Activated CD4-positive, alpha-beta T cell treated with anti-CD3 and anti-CD28 coated beads, Interleukin-10, Interleukin-2, amounts not matched to agents 100 ng/mL and 50 ng/mL, durations not matched to agents 16 hours and 8 hours (primary cell): ENCODE measurements around the gene CIAPIN1.

ENCODE experiments used
- DNase-seq: peaks from one replicate; pipeline ENCODE4 v3.0.0-alpha.2; 2020

The CIAPIN1 gene

GRCh38 chr16:57447186-57447962 is at the start of gene CIAPIN1, which contains the start of gene COQ9:
TSS of gene CIAPIN1 (minus strand) at chr16:57447385. CDS start at chr16:57440928, 6,457 bp downstream.
TSS of gene COQ9 (plus strand) at chr16:57447479. CDS start at chr16:57447506, 27 bp downstream.
- DNase-seq = peak; percentile 97

DNA sequence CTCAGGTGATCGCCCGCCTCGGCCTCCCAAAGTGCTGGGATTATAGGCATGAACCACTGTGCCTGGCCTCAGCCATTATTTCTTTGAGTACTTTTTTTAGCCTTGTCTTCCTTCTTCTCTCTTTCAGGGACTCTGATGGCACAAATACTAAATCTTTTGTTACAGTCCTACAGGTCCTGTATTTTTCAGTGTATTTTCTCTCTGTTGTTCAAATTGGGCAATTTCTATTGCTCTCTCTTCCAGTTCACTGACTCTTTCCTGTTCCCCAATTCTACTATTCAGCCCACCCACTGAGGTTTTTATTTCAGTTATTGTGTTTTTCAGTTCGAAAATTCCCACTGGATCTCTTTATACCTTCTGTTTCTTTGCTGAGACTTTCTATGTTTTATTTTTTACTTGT is 46.6 kb upstream of the CIAPIN1 start:
- no peak for DNase-seq

GRCh38 chr16:57489229-57489628 is 42.0 kb upstream of the CIAPIN1 start:
- no peak for DNase-seq

DNA sequence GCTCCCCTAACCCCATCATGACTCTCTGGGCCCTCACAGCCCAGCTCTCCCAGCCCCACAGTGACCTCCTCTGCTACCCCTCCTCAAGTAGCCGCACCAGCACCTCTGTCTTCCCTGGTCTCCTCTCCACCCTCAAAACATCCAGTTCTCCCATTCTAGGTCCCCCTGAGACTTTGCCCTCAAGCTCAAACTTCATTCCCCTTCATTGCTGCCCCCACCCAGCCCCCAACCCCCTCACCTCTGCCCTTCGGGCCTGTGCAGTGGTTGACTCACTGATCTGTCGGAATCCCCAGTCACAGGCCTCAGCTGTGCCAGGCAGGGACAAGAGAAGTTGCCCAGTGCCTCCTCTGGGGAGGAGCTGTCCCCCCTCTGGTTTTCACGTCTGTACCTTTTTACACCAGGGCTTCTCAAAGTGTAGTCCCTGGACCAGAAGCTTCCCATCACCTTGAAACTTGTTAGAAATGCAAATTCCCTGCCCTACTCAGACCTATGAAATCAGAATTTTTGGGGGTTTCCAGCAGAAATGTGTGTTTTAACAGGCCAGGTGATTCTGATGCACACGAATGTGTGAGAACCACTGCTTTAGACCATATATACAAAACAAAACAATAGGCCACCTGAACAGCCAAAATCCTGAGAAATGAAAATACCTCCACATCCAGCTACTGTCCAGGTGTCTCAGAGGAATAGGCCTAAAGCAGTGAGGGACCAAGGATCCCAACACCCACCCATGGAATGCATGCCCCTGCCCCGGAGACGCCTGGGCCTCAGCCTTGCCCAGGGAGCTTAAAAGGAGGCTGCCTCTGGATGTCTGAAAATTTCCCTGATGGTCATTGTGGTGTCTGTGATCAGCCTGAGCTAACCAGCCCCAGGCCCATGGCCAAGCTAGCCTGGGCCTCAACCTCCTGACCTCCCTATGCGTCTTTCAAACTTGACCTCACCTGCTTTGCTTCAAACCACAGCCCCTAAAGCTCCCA is 40.0 kb upstream of the CIAPIN1 start:
- no peak for DNase-seq

- DNase-seq = peak; percentile 81
Observed at GRCh38 chr16:57485916-57486857, 39.0 kb upstream of the CIAPIN1 start, which contains the start of gene DOK4. TSS of gene DOK4 (minus strand) at chr16:57486493. CDS start at chr16:57479507, 6,986 bp downstream.

GRCh38 chr16:57485091-57485915 is 38.1 kb upstream of the CIAPIN1 start:
- no peak for DNase-seq

GRCh38 chr16:57484515-57485005 is 37.4 kb upstream of the CIAPIN1 start:
- no peak for DNase-seq

DNA sequence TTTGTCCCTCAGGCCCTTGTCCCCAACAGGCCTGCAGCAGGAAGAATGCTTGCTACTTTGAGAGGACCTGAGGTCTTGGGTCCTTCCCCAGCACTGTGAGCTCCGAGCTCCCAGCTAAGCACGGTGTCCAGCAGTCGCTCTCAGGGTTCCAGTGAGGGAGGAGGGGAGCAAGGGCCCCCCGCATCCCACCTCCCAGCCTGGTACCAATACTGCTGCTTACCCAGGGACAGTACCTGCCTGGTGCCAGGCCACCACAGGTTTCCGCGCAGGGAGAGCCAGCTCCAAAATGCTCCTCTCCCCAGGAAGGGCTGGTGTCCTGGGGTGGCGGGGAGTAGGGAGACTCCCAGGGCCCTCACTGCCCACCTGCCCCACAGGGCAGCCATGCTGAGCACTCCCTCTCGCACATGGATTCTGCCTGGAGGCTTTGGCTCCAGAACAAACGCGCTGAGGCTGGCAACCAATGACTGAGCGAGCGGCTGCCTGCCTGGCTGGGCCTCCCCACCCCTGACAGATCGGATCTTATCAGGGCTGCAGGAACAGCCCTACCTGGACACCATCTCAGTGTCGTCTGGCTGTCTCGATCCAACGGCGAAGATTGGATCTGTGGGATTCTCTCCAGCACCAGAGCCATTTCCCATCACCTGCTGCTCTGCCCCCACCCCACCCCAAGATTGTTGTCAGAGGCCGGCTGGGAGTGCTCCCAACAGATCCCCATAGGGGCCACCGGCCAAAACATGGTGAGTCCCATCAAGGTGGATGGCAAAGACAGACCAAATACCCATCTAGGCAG is 36.7 kb upstream of the CIAPIN1 start:
- DNase-seq = no peak

- DNase-seq = no peak
Observed at GRCh38 chr16:57482845-57483545, 35.8 kb upstream of the CIAPIN1 start.

- no peak for DNase-seq
Observed at GRCh38 chr16:57481421-57481820, 34.2 kb upstream of the CIAPIN1 start.

- DNase-seq = no peak
Observed at GRCh38 chr16:57480754-57481230, 33.6 kb upstream of the CIAPIN1 start.

GRCh38 chr16:57479976-57480753 is 33.0 kb upstream of the CIAPIN1 start:
- no peak for DNase-seq

DNA sequence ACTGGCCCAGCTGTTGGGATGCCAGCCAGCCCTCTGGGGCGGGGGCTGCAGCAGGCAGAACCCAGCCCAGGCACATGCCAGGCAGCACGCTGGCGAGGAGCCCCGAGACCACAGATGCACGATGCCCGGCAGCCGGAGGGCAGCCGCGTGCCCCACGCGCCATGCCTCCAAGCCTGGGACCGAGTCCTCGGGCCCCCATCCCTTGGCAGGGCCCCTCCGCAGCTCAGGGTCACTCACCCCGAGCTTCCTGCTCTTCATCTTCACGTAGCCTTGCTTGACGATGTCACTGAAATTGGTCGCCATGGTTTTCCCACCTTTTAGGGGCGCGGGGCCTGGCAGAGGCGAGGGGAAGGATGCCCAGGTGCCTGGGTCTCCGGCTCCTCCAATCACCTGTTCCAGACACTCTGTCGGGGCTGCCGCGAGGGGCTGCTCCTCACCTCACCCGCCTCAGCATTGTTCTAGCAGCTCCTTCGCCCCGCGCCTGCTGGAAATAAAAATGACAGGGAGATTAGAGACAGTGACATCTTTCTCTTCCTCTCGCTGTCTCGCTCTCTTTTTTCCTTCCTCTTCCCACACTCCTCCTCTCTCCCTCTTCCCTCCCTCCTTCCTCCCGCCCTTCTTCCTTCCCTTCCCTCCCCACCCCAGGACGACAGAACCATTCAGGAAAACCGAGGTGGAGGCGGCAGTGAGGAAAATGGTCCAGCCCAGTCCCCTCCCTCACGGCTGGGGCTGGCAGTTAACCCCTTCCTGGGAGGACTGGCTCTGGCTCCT is 32.2 kb upstream of the CIAPIN1 start:
- no peak for DNase-seq

DNA sequence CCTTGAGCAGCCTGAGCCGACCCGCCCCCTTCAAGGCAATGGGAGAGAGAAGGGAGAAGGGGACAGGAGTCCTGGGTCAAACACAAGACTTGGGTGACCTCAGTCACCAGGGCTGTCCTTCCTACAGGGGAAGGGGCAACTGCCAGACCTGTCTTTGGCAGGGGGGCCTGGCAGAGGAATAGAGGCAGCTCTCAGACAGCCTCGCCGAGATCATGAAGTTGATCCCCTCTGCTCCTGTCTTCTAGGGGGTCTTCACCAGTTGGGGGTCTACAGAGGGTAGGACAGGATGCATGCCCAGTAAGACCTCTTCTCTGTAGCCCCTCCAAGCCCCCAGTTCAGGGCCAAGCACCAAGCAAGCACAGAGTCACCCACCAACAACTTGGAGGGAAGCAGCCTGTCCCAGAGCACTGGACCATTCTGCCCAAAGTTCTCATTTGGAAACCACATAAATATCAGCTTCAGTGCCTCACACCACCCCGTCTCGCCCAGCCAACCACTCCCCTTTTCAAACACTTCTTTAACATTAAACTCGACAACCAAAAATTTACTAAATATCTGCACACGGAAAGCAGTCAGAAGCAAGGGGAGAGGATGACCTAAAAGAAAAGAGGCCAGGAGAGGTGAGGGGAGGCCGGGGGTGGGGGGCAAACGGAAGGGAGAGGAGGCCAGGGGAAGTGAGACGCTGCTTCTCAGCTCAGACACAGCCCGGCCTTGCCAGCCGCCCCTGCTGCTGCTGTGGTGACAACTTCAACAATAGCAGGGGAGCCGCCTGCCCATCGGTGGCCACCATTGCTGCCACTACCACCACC is 31.4 kb upstream of the CIAPIN1 start:
- DNase-seq = no peak

DNA sequence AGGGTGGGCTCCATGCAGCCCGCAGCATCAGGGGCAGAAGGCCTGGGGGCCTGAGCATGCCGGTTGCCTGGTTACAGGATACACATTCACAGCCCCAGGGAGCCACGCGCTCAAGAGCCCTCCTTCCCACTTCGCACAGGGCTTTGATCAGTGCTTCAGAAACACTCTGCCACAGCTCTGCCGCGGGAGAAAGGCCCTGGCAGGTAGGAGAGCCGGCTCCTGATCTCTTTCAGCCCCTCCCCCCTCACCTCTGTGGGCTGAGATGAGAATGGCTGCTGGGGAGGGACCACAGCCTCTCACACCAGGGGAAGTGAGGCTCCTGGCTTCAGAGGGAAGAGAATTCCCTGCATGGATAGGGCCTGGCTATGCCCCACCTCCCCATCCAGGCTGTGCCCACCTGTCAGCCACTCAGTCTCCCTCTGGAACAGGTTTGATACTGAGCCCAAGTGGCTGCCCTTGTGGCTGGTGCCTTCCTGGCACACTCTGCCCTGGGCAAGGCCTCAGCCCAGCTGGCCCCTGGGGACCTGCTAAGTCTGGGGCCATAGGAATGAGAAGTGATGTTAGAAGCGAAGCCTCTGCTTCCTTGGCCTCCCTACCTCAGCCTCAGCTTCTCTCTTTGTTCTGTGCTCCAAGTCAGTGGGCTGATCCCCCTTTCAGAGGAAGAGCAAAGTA is 30.5 kb upstream of the CIAPIN1 start:
- DNase-seq = no peak
